K562 (cell line): ENCODE results near the gene B3GALT4. TPM values are rescaled to one million over a fixed set of nuclear protein-coding genes. Genes with fewer than 3 reads are reported as not detected.

ENCODE experiments used
- AFF1 ChIP-seq, 2 experiments: fragments of 450-650 bp; IDR thresholded peaks; 2 replicates each; pipeline ENCODE4 v1.6.1; 2018; ENCODE audit warnings: mild to moderate bottlenecking in 2 of 2, low read depth in 1 of 2; ENCODE audit not compliant: partially characterized antibody in 2 of 2
- BRD4 ChIP-seq: fragments of 200-600 bp; sonication (generic); IDR thresholded peaks from 2 replicates; pipeline ENCODE4 v1.6.1; 2017; ENCODE audit warnings: inconsistent platforms
- CBFA2T2 ChIP-seq: fragments of 450-650 bp; conservative IDR thresholded peaks from 2 replicates; pipeline ENCODE4 v1.6.1; 2017; ENCODE audit warnings: mild to moderate bottlenecking
- CHD1 ChIP-seq: fragments of 200-600 bp; sonication (generic); IDR thresholded peaks from one replicate; pipeline ENCODE4 v1.6.1; 2012; ENCODE audit warnings: mild to moderate bottlenecking, moderate library complexity, low read length, inconsistent platforms
- CREB3 ChIP-seq: fragments of 450-650 bp; conservative IDR thresholded peaks from 2 replicates; pipeline ENCODE4 v1.6.1; 2016; ENCODE audit warnings: missing genetic modification characterization, low read depth, mild to moderate bottlenecking, missing compliant biosample characterization, moderate library complexity
- CTCF ChIP-seq, 3 experiments: IDR thresholded peaks in 2 of 3; conservative IDR thresholded peaks in 1 of 3; 2 replicates each; pipeline ENCODE4 v1.5.1; 2011 to 2012; ENCODE audit warnings: low read length in 3 of 3, mild to moderate bottlenecking in 3 of 3, control low read depth in 2 of 3, improper control_type of control experiment in 1 of 3, inconsistent platforms in 1 of 3, low read depth in 1 of 3, mixed read lengths in 1 of 3, moderate library complexity in 1 of 3; ENCODE audit not compliant: insufficient read depth in 2 of 3
- E2F6 ChIP-seq, 2 experiments: IDR thresholded peaks; 2 replicates each; pipeline ENCODE4 v1.6.1; 2011; ENCODE audit warnings: borderline replicate concordance in 1 of 2, control low read depth in 1 of 2, low read depth in 1 of 2, low read length in 1 of 2, mild to moderate bottlenecking in 1 of 2, mixed read lengths in 1 of 2, moderate library complexity in 1 of 2; ENCODE audit not compliant: insufficient read depth in 1 of 2, insufficient read length in 1 of 2, poor library complexity in 1 of 2, severe bottlenecking in 1 of 2; ENCODE audit errors: extremely low read depth in 1 of 2
- HCFC1 ChIP-seq: IDR thresholded peaks from 2 replicates; pipeline ENCODE4 v1.6.1; 2012; ENCODE audit warnings: low read depth, low read length, improper control_type of control experiment
- HNRNPK ChIP-seq: fragments of 200-400 bp; formaldehyde crosslinking; IDR thresholded peaks from one replicate; pipeline ENCODE4 v1.6.1; 2018; ENCODE audit warnings: mild to moderate bottlenecking, low read depth, low read length; ENCODE audit not compliant: poor library complexity, severe bottlenecking
- L3MBTL2 ChIP-seq: fragments of 450-650 bp; IDR thresholded peaks from 2 replicates; pipeline ENCODE4 v1.6.1; 2016; ENCODE audit warnings: mild to moderate bottlenecking, moderate library complexity
- MAZ ChIP-seq, 2 experiments: fragments of 450-650 bp in 1 of 2; sonication (generic) in 1 of 2; formaldehyde crosslinking; IDR thresholded peaks in 1 of 2; conservative IDR thresholded peaks in 1 of 2; 2 replicates each; pipeline versions ENCODE4 v1.4.0 to v1.5.0; 2020; ENCODE audit warnings: mild to moderate bottlenecking in 1 of 2, missing genetic modification reagents in 1 of 2
- MTA2 ChIP-seq: fragments of 450-650 bp; IDR thresholded peaks from 2 replicates; pipeline ENCODE4 v1.6.1; 2016; ENCODE audit warnings: low read depth
- MYBL2 ChIP-seq, 2 experiments: fragments of 450-650 bp in 1 of 2; sonication (generic) in 1 of 2; formaldehyde crosslinking in 1 of 2; IDR thresholded peaks; 2 replicates each; pipeline versions ENCODE4 v1.6.1 to v1.8.1; 2017 to 2022; ENCODE audit warnings: borderline replicate concordance in 1 of 2, inconsistent platforms in 1 of 2, low read depth in 1 of 2, mild to moderate bottlenecking in 1 of 2, missing genetic modification reagents in 1 of 2, moderate library complexity in 1 of 2
- PHB ChIP-seq: fragments of 250-450 bp; sonication (Bioruptor Pico); IDR thresholded peaks from 2 replicates; pipeline ENCODE4 v1.5.0; 2021
- ZC3H4 ChIP-seq: sonication (generic); formaldehyde crosslinking; IDR thresholded peaks from 2 replicates; pipeline ENCODE4 v1.9.0; 2021; ENCODE audit warnings: missing genetic modification reagents, borderline replicate concordance
- ZNF146 ChIP-seq: IDR thresholded peaks from one replicate; pipeline ENCODE4 v1.6.1; 2018; ENCODE audit warnings: missing compliant biosample characterization; ENCODE audit not compliant: unreplicated experiment
- ZNF311 ChIP-seq: fragments of 250-450 bp; sonication (Bioruptor Pico); IDR thresholded peaks from 2 replicates; pipeline ENCODE4 v1.4.0; 2020; ENCODE audit warnings: mild to moderate bottlenecking, moderate library complexity
- ZNF398 ChIP-seq: fragments of 250-450 bp; sonication (Bioruptor Pico); IDR thresholded peaks from 2 replicates; pipeline ENCODE4 v1.8.0; 2021; ENCODE audit warnings: moderate library complexity, mild to moderate bottlenecking, inconsistent platforms
- polyA plus RNA-seq, 8 experiments: library from polyadenylated mRNA; depleted of rRNA in 4 of 8; stranded (reverse) in 5 of 8; unstranded in 3 of 8; fragments of >200 nt; fragmentation: Nextera tagmentation in 2 of 8; fragmentation: Illumina TruSeq in 1 of 8; extraction: Ambion mirVana in 2 of 8; extraction: Trizol in 1 of 8; gene quantifications; 2 replicates each; pipeline versions ENCODE4 v1.2.1 to v1.2.3, GENCODE V29; 2011 to 2014; ENCODE audit warnings: inconsistent platforms in 1 of 8, missing spikeins in 1 of 8
- total RNA-seq, 7 experiments: library from RNA; depleted of rRNA in 6 of 7; stranded (reverse); fragments of >200 nt in 6 of 7; fragmentation: Illumina TruSeq in 2 of 7; extraction: Trizol in 2 of 7; gene quantifications; 2 replicates each; pipeline versions ENCODE4 v1.2.1 to v1.2.3, GENCODE V29; 2011 to 2021; ENCODE audit warnings: low replicate concordance in 1 of 7

The B3GALT4 gene
- total and polyA plus RNA-seq, 9 of the 15 experiments (the other 6 are each of a cell fraction or from before 2014, with no cell fraction given): 0.11 to 1.3 (median 0.53) TPM; not detected in 1

GRCh38 chr6:33248643-33248931 lies 28.3 kb upstream of the B3GALT4 start (continued):
- TF ChIP-seq CTCF (IDR thresholded peaks at IDR 0.05 in 2 of 3, conservative IDR thresholded peaks at IDR 0.05 in 1 of 3; ENCODE audit: insufficient read depth in 2 of 3, low read depth in 1 of 3, low read length in 3 of 3) (no peak; a peak in 1 of 6 replicates), HCFC1 (no peak), CREB3 (tag) (peak; percentile 72; the same call in 1 of the 2 replicates), ZNF311 (CRISPR knock-in tag) (no peak), MYBL2 (IDR thresholded peaks at IDR 0.05; ENCODE audit: low read depth) (no peak), MYBL2 (CRISPR knock-in tag; IDR thresholded peaks at IDR 0.05; ENCODE audit: borderline replicate concordance) (no peak), AFF1 (IDR thresholded peaks at IDR 0.05; ENCODE audit: low read depth in 1 of 2, partially characterized antibody in 2 of 2) (peak in 1 of 2 experiments; percentile 40), CBFA2T2 (no peak), L3MBTL2 (peak; percentile 51; the same call in 1 of the 2 replicates), E2F6 (IDR thresholded peaks at IDR 0.05; ENCODE audit: borderline replicate concordance in 1 of 2, extremely low read depth in 1 of 2, insufficient read depth in 1 of 2, insufficient read length in 1 of 2, low read depth in 1 of 2, low read length in 1 of 2, poor library complexity in 1 of 2, severe bottlenecking in 1 of 2) (peak in 1 of 2 experiments; percentile 41), ZNF398 (CRISPR knock-in tag) (no peak), MTA2 (no peak), HNRNPK (no peak), PHB (no peak), ZNF146 (CRISPR knock-in tag) (no peak), CHD1 (peak; percentile 52), BRD4 (no peak), MAZ (CRISPR knock-in tag; conservative IDR thresholded peaks at IDR 0.05 in 1 of 2, IDR thresholded peaks at IDR 0.05 in 1 of 2) (no peak), ZC3H4 (no peak)
